Mesothelial cell of epicardium (in vitro differentiated cells): ENCODE data around the gene ADGRE1. TPM values are rescaled to one million over a fixed set of nuclear protein-coding genes. Genes with fewer than 3 reads are reported as not detected.

ENCODE experiments used
- DNase-seq, 2 experiments: peaks; one replicate each; pipeline ENCODE4 v3.0.0; 2021; ENCODE audit warnings: low spot score in 2 of 2; ENCODE audit not compliant: unreplicated experiment in 2 of 2
- H3K27ac Mint-ChIP-seq: 2 replicates; pipeline ENCODE4 v1.8.0; 2021; ENCODE audit warnings: mixed read lengths
- H3K27me3 Mint-ChIP-seq: 2 replicates; pipeline ENCODE4 v1.8.0; 2021; ENCODE audit warnings: low read depth, mixed read lengths
- H3K36me3 Mint-ChIP-seq: 2 replicates; pipeline ENCODE4 v1.8.0; 2021; ENCODE audit warnings: mixed read lengths
- H3K4me1 Mint-ChIP-seq: 2 replicates; pipeline ENCODE4 v1.8.0; 2021; ENCODE audit warnings: mixed read lengths
- H3K4me3 Mint-ChIP-seq: 2 replicates; pipeline ENCODE4 v1.8.0; 2021; ENCODE audit warnings: mild to moderate bottlenecking, moderate library complexity, mixed read lengths
- H3K9me3 Mint-ChIP-seq: 2 replicates; pipeline ENCODE4 v1.8.0; 2021; ENCODE audit warnings: mixed read lengths
- total RNA-seq: library from RNA; stranded (reverse); gene quantifications from 3 replicates; pipeline ENCODE4 v1.2.1, GENCODE V29; 2021
- TF ChIP-seq, protein P1 (sequence below): fragments of 200-600 bp; sonication (generic); IDR thresholded peaks from one replicate; pipeline ENCODE4 v1.5.0; 2021; ENCODE audit warnings: antibody characterized with exemption; ENCODE audit not compliant: unreplicated experiment

ADGRE1 gene
- total RNA-seq, 1 donor from 2014 or later, result not detected

DNA sequence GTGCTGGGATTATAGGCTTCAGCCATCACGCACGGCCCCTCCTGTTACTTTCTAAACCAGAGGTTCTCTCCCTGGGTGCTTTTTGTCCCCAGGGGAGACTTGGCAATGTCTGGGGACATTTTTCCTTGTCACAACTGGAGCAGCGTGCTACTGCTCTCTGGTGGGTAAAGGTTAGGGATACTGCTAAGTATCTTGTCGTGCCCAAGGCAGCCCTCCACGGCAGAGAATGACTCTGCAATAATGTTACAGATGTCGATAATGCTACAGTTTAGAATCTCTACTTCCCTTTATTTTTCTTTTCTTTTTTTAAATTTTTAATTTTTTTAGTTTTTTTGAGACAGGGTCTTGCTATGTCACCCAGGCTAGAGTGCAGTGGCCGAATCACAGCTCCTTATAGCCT, 38.0 kb downstream of the ADGRE1 start:
- no peak for DNase-seq
- TF ChIP-seq, protein P1, sequence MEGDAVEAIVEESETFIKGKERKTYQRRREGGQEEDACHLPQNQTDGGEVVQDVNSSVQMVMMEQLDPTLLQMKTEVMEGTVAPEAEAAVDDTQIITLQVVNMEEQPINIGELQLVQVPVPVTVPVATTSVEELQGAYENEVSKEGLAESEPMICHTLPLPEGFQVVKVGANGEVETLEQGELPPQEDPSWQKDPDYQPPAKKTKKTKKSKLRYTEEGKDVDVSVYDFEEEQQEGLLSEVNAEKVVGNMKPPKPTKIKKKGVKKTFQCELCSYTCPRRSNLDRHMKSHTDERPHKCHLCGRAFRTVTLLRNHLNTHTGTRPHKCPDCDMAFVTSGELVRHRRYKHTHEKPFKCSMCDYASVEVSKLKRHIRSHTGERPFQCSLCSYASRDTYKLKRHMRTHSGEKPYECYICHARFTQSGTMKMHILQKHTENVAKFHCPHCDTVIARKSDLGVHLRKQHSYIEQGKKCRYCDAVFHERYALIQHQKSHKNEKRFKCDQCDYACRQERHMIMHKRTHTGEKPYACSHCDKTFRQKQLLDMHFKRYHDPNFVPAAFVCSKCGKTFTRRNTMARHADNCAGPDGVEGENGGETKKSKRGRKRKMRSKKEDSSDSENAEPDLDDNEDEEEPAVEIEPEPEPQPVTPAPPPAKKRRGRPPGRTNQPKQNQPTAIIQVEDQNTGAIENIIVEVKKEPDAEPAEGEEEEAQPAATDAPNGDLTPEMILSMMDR, result no peak
- Mint-ChIP-seq H3K27me3 (no peaks in the 10 kb centered on the region), H3K4me1 (no peaks in the 10 kb centered on the region), H3K4me3 (no peak overlapping the region), H3K36me3 (peaks cover 8% of the 10 kb centered on the region), H3K27ac (no peak overlapping the region), H3K9me3 (peaks cover 55% of the 10 kb centered on the region)

GRCh38 chr19:6925801-6926751, 38.7 kb downstream of the ADGRE1 start:
- H3K4me1 Mint-ChIP-seq, result no peaks in the 10 kb centered on the region
- peaks cover 54% of the 10 kb centered on the region for H3K9me3 Mint-ChIP-seq
- H3K27ac Mint-ChIP-seq, result no peak overlapping the region
- TF ChIP-seq, protein P1, result no peak
- no peak overlapping the region for H3K4me3 Mint-ChIP-seq
- H3K27me3 Mint-ChIP-seq, result no peaks in the 10 kb centered on the region
- peaks cover 10% of the 10 kb centered on the region for H3K36me3 Mint-ChIP-seq
- no peak for DNase-seq

DNA sequence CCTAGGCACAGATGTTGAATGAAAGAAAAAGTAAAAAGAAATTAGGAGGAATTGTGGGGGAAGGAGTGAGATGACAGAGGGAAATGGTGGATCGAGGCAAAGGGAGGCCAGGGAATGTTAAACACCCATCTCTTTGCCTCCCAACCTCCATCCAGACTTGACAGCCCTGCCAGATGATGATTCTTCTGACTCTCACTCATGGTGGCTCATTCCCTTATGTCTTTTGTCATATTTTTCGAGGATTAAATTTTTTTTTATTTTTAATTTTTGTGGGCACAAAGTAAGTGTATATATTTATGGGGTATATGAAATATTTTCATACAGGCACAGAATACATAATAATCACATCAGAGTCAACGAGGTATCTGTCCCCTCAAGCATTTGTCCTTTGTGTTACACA, 42.8 kb downstream of the ADGRE1 start:
- no peaks in the 10 kb centered on the region for H3K27me3 Mint-ChIP-seq
- H3K27ac Mint-ChIP-seq, result no peak overlapping the region
- H3K4me3 Mint-ChIP-seq, result no peak overlapping the region
- DNase-seq, result no peak
- peaks cover 48% of the 10 kb centered on the region for H3K9me3 Mint-ChIP-seq
- TF ChIP-seq, protein P1, result no peak
- H3K36me3 Mint-ChIP-seq, result peaks cover 16% of the 10 kb centered on the region
- H3K4me1 Mint-ChIP-seq, result no peaks in the 10 kb centered on the region

- Mint-ChIP-seq H3K4me1 (no peaks in the 10 kb centered on the region), H3K36me3 (peaks cover 8% of the 10 kb centered on the region), H3K4me3 (no peak overlapping the region), H3K27ac (no peak overlapping the region), H3K9me3 (peaks cover 35% of the 10 kb centered on the region), H3K27me3 (no peaks in the 10 kb centered on the region)
- DNase-seq, result no peak
- TF ChIP-seq, protein P1, result no peak
These were observed 47.7 kb downstream of the ADGRE1 start for GRCh38 chr19:6935069-6935468.

GRCh38 chr19:6935618-6936017, 48.2 kb downstream of the ADGRE1 start:
- Mint-ChIP-seq H3K4me1 (no peaks in the 10 kb centered on the region), H3K27me3 (no peaks in the 10 kb centered on the region), H3K4me3 (no peak overlapping the region), H3K9me3 (peaks cover 37% of the 10 kb centered on the region), H3K27ac (no peak overlapping the region), H3K36me3 (peaks cover 8% of the 10 kb centered on the region)
- DNase-seq, result no peak
- TF ChIP-seq, protein P1, result no peak
